HG02642 (cell line): ENCODE data around the gene FNDC3B.
A peak's percentile ranks its signal among the peaks of the same experiment; 100 is the strongest.
"Not testable (repeated sequence)": the region's sequence is repeated elsewhere in the genome, so short reads cannot be mapped to it uniquely, and the experiment has no call there.

ENCODE experiments used
- ATAC-seq: cut with Tn5 transposase; IDR thresholded peaks from one replicate; pipeline ENCODE4 v1.9.1; 2021; ENCODE audit warnings: mild to moderate bottlenecking; ENCODE audit not compliant: unreplicated experiment, poor library complexity

FNDC3B gene

DNA sequence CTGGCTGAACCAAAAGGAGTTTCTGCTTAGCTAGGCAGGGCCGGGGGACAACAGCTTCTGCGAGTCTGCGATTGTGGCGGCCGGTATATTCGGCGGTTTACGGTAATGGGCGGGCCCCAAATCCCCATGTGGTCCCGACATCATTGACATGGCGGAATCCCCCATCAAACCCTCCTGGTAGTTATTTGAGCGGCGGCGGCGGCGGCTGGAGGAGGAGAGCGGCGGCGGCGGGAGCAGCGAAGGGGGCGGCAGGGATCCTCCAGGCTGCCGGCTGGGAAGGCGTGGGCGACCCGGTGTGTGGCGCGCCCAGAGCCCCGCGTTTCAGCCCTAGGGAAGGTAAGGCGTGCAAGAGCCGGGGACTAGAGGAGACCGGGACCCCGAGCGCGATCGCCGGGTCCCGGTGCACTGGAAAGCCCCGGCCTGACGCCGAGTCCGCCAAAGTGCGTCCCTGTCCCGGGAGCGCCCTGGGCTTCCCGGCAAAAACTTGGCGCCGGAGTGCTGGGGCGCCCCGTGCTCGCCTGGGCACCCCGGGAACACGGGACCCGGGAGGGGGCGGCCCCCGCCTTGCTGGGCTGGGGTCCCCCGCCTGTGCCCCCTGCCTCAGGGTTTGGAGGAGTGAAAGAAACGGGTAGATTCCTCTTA lies at the start of gene FNDC3B:
FNDC3B (plus strand) TSS at position 143 of the 642 bp plus-strand sequence. CDS start 72,902 bp downstream, outside the sequence.
- peak; percentile 81 for ATAC-seq

DNA sequence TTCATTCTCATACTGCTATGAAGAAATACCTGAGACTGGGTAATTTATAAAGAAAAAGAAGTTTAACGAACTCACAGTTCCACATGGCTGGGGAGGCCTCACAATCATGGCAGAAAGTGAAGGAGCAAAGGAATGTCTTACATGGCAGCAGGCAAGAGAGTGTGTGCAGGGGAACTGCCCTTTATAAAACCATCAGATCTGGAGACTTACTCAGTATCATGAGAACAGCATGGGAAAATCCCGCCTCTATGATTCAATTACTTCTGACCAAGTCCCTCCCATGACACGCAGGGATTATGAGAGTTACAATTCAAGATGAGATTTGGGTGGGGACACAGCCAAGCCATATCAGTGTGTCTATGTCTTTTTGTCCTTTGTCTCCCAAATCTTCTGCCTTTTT lies 49.1 kb upstream of the FNDC3B start:
- ATAC-seq, result not testable (repeated sequence)

- no peak for ATAC-seq
These were observed 48.2 kb upstream of the FNDC3B start for GRCh38 chr3:171991166-171991565.

DNA sequence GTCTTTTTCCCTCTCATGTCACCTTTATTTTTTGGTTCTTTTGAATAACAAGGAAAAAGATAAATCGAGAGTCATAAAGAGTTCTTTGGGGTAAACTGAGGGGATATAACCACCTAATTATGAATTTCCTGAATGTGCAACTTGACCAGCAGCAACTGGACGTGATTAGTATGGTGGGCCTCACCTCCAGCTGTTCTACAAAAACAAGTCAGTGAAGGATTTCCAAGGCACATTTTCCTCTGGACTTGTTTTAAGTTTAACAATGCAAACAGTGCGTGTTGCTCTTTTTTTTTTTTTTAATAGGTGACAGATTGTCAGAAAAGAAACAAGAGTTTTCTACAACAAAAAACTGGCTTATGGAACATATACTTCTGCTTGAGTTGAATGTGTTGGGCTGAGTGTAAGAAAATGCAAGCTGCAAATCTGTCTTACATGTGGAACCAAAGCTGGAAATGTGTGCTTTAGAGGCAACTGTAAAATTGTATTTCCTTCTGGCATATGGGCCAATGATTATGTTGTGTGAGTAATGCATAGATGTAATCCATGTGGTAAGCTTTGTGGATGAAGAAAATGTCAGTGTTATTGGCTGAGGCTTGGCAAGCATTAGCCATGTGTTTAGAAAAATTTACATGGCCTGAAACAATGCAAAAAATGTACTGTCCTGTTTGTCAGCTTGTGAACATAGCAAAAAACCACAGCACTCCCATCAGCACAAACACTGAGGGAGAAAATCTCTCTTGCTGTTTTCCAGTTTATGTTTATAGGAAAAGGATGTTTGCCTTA lies 44.5 kb upstream of the FNDC3B start:
- ATAC-seq, result no peak

- ATAC-seq, result no peak
These were observed 43.9 kb upstream of the FNDC3B start for GRCh38 chr3:171995486-171995885.

- ATAC-seq, result no peak
These were observed 43.1 kb upstream of the FNDC3B start for GRCh38 chr3:171996178-171996817.

- ATAC-seq, result not testable (repeated sequence)
These were observed 40.6 kb upstream of the FNDC3B start for GRCh38 chr3:171998731-171999130.

- not testable (repeated sequence) for ATAC-seq
These were observed 37.8 kb upstream of the FNDC3B start for GRCh38 chr3:172001616-172002015.

GRCh38 chr3:172002512-172003078 lies 36.8 kb upstream of the FNDC3B start:
- no peak for ATAC-seq

DNA sequence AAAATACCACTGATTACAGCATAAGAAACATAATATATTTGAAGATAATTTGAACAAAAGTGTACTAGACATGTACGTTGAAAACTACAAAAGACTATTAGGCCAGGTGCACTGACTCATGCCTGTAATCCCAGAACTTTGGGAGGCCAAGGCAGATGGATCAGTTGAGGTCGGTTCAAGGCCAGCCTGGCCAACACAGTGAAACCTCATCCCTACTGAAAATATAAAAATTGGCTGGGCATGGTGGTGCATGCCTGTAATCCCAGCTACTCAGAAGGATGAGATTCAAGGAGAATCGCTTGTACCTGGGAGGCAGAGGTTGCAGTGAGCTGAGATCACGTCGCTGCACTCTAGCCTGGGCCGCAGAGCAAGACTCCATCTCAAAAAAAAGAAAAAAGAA lies 36.2 kb upstream of the FNDC3B start:
- ATAC-seq, result no peak

DNA sequence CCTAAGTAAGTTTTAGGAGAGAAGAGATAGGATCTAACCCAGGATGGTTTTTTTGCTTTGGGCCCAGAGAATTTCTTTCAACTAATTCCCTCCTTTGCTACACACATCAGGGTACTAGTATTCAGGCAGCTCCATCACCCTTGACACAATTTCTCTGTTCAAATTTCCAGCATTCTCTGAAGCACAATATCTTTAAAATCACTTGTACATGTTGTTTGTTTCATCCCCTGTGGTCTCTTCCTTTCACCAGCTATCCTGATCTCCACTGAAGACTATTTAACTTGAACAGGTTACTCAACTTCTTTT lies 32.4 kb upstream of the FNDC3B start:
- no peak for ATAC-seq

DNA sequence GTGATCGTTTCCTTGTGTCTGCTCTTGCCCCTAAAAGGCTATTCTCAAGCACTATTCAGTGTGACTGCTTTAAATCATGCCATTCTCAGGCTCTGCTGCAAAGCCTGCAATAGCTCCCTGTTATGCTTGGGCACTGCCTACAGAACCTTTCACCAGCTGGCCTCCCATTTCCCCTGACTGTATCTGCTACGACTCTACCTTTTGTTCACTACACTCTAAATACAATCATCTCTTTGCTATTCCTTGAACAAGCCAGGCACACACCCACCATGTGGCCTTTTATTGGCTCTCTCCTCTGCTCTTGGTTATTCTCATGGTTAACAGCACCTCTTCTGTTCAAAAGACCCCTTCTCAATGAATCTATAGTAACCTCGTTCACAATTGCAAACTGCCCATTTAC lies 29.6 kb upstream of the FNDC3B start:
- no peak for ATAC-seq

DNA sequence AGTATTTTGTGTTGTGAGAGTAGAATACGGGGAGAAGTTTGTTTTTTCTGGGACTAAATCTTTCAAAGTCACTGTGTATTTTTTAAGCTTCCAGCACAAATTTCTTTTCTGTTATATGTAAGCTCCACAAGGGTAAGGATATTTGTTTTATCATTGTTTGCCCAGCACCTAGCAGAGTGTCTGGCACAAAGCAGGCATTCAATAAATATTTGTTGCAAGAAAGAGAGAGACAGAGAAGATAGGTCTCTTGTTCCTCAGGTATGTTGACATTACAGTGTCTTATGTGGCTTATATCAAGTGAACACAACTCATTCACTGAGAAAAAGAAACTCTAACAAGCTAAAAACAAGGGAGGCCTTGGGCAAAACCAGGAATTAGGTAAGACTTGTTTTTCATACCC lies 26.6 kb upstream of the FNDC3B start:
- ATAC-seq, result no peak

- ATAC-seq, result no peak
These were observed 25.2 kb upstream of the FNDC3B start for GRCh38 chr3:172014145-172014544.

DNA sequence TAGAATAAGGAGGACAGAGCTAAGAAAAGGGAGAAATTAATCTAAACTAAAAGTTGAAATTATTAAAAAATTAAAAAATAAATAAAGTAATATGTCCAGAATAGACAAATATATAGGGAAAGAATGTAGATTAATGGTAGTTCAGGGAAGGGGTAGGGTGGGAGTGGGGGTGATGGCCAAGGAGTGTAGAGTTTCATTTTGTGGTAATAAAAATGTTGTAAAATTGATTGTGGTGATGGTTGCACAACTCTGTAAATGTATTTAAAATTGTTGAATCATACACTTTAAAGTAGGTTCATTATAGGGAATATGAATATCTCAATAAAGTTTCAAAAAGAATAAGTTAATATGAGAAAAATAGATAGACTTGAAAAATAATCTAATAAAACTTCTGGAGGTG lies 21.0 kb upstream of the FNDC3B start:
- ATAC-seq, result no peak

DNA sequence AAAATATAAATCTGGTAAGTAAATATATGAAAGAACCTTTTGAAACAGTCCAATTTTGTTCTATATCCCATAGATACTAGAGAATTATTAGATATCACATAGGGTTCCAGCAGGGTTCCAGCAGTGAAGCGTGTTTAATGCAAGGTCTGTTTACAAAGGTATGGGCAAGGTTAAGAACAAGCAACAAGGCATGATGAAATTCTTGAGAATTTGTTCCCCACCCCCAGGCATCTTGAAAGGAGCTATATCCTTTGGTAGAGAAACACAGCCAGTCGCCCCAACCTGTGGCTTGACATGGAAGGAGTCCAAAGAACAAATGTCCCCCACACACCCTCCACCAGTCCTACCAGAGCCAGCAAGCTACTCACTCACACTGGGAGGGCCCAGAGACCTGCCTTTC lies 18.6 kb upstream of the FNDC3B start:
- ATAC-seq, result no peak

GRCh38 chr3:172021164-172021563 lies 18.2 kb upstream of the FNDC3B start:
- no peak for ATAC-seq

- ATAC-seq, result no peak
These were observed 17.5 kb upstream of the FNDC3B start for GRCh38 chr3:172021859-172022258.

- no peak for ATAC-seq
These were observed 15.5 kb upstream of the FNDC3B start for GRCh38 chr3:172023915-172024314.

DNA sequence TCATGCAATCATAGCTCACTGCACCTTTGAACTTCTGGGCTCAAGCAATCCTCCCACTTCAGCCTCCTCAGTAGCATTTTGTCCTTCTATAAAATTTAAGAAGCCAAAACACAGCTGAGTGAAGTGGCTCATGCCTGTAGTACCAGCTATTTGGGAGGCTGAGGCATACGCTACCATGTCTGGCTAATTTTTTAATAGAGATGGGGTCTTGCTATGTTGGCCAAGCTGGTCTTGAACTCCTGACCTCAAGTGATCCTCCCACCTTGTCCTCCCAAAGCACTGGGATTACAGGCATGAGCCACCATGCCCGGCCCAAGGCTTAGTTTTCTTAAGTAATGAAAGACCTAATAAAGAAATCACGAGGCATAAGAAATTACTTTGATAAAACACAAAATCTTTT lies 14.7 kb upstream of the FNDC3B start:
- no peak for ATAC-seq

DNA sequence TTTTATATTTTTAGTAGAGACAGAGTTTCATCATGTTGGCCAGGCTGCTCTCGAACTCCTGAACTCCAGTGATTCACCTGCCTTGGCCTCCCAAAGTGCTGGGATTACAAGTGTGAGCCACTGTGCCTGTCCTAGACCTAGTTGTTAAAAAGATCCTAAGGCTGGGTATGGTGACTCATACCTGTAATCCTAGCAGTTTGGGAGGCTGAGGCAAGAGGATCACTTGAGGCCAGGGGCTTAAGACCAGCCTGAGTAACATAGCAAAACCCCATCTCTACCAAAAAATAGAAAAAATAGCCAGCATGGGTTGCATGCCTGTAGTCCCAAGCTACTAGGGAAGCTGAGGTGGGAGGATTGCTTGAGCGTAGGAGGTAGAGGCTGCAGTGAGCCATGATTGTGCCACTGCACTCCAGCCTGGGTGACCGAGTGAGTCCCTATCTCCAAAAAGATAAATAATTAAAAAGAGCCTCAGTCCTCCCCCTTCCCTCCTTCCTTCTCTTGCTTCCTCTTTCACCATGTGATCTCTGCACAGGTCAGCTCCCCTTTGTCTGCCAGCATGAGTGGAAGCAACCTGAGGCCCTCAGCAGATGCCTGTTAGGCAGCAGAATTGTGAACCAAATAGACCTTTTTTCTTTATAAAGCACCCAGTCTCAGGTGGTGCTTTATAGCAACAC lies 9.8 kb upstream of the FNDC3B start:
- no peak for ATAC-seq
